HG03469 (cell line): Measurements from ENCODE around the gene SEMA3D.

ENCODE experiments used
- ATAC-seq: cut with Tn5 transposase; IDR thresholded peaks from one replicate; pipeline ENCODE4 v1.9.1; 2021; ENCODE audit warnings: mild to moderate bottlenecking, moderate library complexity, moderate number of reproducible peaks; ENCODE audit not compliant: unreplicated experiment

Gene SEMA3D

DNA sequence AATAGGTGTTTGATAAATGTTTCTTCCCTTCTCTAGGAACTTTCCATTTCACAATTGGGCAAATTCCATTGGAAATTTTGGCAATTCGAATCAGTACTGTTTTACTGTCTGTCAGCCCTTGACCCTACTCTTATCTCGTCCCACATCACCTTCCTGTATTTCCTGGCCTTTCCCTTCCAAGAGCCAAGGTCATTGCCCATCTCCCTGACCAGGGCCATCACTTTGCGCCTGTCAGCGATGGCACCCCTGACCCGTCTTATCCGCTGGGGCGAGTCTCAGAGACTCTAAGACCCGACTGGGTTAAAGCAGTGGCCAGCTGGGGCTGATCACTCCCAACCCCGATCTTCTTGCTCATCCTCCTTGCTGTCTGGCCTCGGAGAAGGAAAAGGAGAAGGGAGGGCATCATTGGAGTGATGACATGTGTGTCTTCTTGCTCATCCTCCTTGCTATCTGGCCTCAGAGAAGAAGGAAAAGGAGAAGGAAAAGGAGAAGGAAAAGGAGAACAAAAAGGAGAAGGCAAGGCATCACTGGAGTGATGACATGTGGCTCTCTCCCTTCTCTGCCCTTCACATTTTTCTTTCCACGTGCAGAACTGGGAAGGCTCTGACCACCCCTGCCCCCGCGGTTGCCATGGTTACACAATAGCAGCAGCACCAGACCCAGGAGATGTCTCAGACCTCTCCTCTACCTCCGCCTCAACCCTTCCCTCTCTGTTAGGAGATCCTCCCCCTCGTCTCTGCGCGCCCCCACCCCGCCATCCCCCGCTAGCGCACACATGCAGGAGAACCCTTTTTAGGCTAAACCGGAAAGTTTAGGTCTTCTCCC, 2.0 kb downstream of the SEMA3D start:
- no peak for ATAC-seq

DNA sequence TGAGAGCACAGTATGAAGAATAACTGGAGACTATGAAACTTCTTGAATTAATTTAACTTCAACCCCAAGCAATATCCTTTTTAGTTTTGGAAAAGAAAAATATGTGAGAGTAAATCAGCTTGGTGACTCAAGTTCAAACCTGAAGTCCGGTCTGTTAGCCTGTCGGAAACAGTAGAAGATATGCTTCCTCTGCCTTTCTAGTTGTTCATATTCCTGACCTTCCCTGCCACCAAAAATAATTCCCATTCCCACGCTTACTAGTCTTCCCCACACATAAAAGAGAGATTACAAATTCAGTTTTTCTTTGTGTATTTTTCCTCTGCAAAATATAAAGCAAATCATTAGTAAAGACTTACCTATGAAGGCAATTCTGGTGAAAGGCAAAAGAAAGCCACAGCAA, 3.6 kb downstream of the SEMA3D start:
- ATAC-seq, result no peak

DNA sequence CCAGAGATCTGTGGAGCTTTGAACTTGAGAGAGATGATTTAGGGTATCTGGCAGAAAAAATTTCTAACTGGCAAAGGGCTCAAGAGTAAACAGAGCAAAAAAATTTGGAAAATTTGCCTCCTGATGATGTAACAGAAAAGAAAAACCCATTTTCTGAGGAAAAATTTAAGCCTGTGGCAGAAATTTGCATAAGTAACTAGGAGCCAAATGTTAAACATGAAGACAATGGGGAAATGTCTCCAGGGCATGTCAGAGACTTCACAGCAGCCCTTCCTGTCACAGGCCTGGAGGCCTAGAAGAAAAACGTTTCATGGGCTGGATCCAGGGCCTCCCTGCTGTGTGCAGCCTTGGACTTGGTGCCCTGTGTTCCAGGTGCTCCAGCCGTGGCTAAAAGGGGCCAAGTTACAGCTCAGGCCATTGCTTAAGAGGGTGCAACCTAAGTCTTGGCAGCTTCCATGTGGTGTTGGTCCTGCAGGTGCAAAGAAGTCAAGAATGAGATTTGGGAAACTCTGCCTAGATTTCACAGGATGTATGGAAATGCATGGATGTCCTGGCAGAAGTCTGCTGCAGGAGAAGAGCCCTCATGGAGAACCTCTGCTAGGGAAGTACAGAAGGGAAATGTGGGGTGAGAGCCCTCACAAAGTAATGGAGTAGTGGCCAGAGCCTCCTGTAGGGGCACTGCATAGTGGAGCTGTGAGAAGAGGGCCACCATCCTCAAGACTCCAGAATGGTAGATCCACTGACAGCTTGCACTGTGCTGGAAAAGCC, 8.1 kb downstream of the SEMA3D start:
- ATAC-seq, result no peak

DNA sequence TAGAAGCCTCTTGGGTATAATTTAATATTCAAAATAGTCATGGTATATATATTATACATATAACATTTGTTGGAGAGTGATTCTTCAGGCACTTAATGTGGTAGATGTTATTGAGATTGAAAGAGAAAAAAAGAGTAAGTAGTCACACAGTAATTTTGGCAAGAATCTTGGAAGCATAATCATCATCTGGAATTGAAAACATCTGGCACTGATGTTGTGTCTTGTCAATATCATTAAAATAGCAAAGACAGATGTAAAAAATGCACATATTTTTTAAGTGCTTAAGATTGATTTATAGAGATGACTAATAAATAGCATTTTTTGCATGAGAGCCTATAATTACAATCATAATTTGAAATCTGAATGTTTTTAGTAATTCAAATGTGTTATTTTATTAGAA, 9.5 kb downstream of the SEMA3D start:
- ATAC-seq, result no peak

GRCh38 chr7:85176197-85176596, 10.7 kb downstream of the SEMA3D start:
- ATAC-seq, result no peak

- no peak for ATAC-seq
Observed at GRCh38 chr7:85175217-85175616, 11.6 kb downstream of the SEMA3D start.

GRCh38 chr7:85172530-85172941, 14.3 kb downstream of the SEMA3D start:
- ATAC-seq, result no peak

- no peak for ATAC-seq
Observed at GRCh38 chr7:85167636-85168035, 19.2 kb downstream of the SEMA3D start.

GRCh38 chr7:85165263-85165662, 21.6 kb downstream of the SEMA3D start:
- ATAC-seq, result no peak

DNA sequence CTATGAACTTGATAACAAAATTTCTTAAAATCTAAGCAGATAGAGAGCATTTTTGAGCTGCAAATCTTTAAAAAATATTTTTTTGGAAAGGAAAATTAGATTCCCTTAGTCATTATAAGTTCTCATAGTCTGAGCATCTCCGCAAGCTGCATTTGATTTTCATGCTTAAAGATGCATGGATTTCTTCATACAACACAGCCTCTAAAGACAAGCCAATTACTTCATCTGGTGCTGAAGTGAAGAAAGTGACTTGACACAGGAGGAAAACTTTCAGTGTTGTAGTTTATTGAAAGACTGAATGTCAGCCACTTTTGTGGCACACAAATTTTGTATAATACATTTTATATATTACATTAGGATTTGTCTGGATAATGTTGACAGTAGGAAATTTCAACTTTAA, 22.5 kb downstream of the SEMA3D start:
- ATAC-seq, result no peak

DNA sequence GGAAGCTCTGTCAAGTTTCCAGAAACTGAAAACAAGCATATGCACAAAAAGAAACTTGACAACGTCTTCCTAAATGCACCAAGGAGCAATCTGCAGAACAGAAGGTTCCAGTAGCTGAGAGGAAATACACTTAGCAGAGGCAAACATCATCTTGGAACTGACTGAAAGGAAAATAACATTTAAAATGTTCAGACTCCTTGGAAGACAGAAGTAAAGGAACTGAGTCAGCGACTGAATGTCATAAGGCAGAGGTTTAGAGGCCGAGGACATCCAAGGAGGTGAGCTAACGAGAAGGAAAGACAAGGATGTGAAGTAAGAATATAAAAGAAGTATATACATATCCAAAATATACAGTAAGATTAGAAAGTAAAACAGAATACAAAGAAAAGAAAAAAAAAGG, 24.1 kb downstream of the SEMA3D start:
- no peak for ATAC-seq

- ATAC-seq, result peak; percentile 91
Observed at GRCh38 chr7:85160223-85160622, 26.6 kb downstream of the SEMA3D start.

DNA sequence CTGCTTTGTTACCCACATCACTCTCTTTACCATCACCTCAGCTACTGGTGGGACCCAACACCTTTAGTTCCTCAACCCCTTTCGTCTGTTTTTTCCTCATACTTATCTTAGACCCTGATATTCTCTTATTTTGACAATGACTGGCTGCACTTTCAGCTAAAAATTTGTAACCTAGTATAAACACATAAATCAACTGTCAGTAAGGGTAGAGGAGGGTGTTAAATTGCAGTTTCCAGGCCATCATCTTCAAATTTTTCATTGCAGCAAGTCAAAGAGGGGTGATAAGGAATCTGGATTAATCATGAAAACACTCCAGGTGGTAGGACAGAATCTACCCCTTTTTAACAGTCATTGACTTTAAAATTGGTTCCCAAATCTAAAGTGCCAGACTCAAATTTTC, 27.9 kb downstream of the SEMA3D start:
- ATAC-seq, result no peak

DNA sequence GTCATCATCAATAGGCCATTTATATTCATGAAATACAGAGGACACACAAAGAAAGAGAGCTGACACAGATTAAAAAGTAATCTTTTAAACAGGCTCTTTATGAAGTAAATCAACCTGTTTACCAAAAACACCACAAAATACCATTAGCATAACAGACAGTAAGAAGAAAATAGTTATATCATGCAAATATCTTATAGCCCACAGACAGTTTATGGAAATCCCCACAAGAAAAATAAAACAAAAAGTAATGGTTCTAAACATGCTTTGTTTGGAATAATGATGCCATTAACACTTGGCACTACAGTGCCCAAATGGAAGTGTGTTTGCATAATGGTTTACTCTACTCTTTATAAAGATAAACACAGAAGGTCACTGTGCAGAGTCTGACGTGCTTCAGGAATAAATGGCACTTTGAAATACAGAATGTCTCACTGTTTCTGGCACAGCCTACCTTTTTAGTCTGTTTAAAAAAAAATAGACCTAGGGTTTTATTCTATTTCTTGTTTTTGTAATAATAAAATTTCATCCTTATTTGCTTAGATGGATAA, 30.1 kb downstream of the SEMA3D start:
- ATAC-seq, result no peak

GRCh38 chr7:85154282-85154937, 32.4 kb downstream of the SEMA3D start:
- ATAC-seq, result no peak

GRCh38 chr7:85153715-85154114, 33.1 kb downstream of the SEMA3D start:
- ATAC-seq, result no peak

GRCh38 chr7:85150624-85151023, 36.2 kb downstream of the SEMA3D start:
- ATAC-seq, result no peak

DNA sequence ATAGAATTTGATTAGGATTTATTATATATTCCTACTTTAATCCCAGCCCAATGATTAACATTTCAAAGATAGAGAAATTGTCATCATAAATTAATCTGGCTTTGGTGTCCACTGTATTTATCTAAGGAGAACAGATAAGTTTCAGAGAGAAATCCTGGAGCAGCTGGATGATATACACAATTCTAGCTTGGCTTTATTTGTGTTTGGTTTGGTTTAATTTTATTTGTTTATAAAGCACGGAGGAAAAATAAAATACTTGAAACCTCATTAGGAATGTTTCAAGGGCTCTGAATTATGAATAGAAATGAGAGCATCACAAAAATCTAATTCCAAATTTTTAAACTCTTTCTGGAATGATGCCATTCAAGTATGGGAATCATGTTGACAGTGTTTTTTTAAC, 42.1 kb downstream of the SEMA3D start:
- no peak for ATAC-seq

GRCh38 chr7:85135977-85136376, 50.9 kb downstream of the SEMA3D start:
- no peak for ATAC-seq

DNA sequence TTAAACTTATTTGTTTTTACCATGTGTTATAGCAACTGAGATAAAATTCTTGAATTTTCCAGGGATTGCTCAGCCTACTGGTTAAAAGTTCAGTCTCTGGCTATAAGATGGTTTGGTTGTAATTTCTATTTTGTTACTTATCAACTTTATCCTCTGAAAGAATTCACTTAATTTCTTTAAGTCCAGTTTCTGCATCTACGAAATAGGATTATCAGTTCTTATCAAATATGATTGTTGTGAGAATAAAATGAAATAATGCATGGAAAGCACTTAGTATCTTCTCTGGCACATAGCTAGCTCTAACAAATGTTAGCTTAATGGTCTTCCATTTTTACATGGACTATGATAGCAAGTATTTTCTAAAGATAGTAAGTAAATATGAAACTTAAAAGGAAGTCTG, 53.3 kb downstream of the SEMA3D start:
- no peak for ATAC-seq

- no peak for ATAC-seq
Observed at GRCh38 chr7:85133006-85133405, 53.9 kb downstream of the SEMA3D start.
